NCI-H526 treated with DMSO at 0.1 percent for 48 hours (cell line): ENCODE results near the gene WDR45B.
A peak's percentile ranks its signal among the peaks of the same experiment; 100 is the strongest.

Experiments used
- DNase-seq: peaks from one replicate; lab custom pipeline; 2025; lab: John Stamatoyannopoulos, UW

Gene WDR45B

GRCh38 chr17:82629748-82630147 is 18.5 kb downstream of the WDR45B start:
- no peak for DNase-seq

GRCh38 chr17:82627405-82627804 is 20.8 kb downstream of the WDR45B start:
- DNase-seq, result peak; percentile 20

- peak; percentile 86 for DNase-seq
These were observed 24.5 kb downstream of the WDR45B start for GRCh38 chr17:82623707-82624106.

- no peak for DNase-seq
These were observed 28.6 kb downstream of the WDR45B start for GRCh38 chr17:82619641-82620040.

GRCh38 chr17:82619211-82619610 is 29.0 kb downstream of the WDR45B start:
- no peak for DNase-seq

GRCh38 chr17:82616021-82616711 is 32.1 kb downstream of the WDR45B start:
- DNase-seq, result no peak

- DNase-seq, result no peak
These were observed 32.9 kb downstream of the WDR45B start for GRCh38 chr17:82615084-82616020.

GRCh38 chr17:82614095-82614631 is 34.1 kb downstream of the WDR45B start:
- no peak for DNase-seq

GRCh38 chr17:82613283-82614094 is 34.8 kb downstream of the WDR45B start:
- no peak for DNase-seq

GRCh38 chr17:82611140-82612058 is 36.8 kb downstream of the WDR45B start:
- no peak for DNase-seq

- DNase-seq, result no peak
These were observed 38.6 kb downstream of the WDR45B start for GRCh38 chr17:82609655-82610054.

GRCh38 chr17:82608816-82609215 is 39.4 kb downstream of the WDR45B start:
- no peak for DNase-seq

- DNase-seq, result no peak
These were observed 42.2 kb downstream of the WDR45B start for GRCh38 chr17:82605939-82606600.

GRCh38 chr17:82604532-82604931 is 43.7 kb downstream of the WDR45B start:
- no peak for DNase-seq

GRCh38 chr17:82603981-82604448 is 44.2 kb downstream of the WDR45B start:
- DNase-seq, result no peak

- DNase-seq, result no peak
These were observed 45.1 kb downstream of the WDR45B start for GRCh38 chr17:82602986-82603710.

GRCh38 chr17:82602487-82602886 is 45.8 kb downstream of the WDR45B start:
- DNase-seq, result no peak

GRCh38 chr17:82601447-82602000 is 46.7 kb downstream of the WDR45B start:
- DNase-seq, result no peak

- DNase-seq, result no peak
These were observed 47.4 kb downstream of the WDR45B start for GRCh38 chr17:82600731-82601446.
